22Rv1 (cell line): ENCODE measurements around the gene RARRES1.
A peak's percentile ranks its signal among the peaks of the same experiment; 100 is the strongest.
"Not testable (repeated sequence)": the region's sequence is repeated elsewhere in the genome, so short reads cannot be mapped to it uniquely, and the experiment has no call there.

Experiments
- H3K27ac ChIP-seq: fragments of 450-650 bp; 2 replicates; pipeline ENCODE4 v1.5.1; 2017
- ZFX ChIP-seq: fragments of 450-650 bp; IDR thresholded peaks from 2 replicates; pipeline ENCODE4 v1.6.1; 2017; ENCODE audit warnings: antibody characterized with exemption, borderline replicate concordance
- TF ChIP-seq, protein P1 (sequence below): fragments of 450-650 bp; IDR thresholded peaks from 2 replicates; pipeline ENCODE4 v1.5.1; 2017; ENCODE audit warnings: mild to moderate bottlenecking

RARRES1 gene

DNA sequence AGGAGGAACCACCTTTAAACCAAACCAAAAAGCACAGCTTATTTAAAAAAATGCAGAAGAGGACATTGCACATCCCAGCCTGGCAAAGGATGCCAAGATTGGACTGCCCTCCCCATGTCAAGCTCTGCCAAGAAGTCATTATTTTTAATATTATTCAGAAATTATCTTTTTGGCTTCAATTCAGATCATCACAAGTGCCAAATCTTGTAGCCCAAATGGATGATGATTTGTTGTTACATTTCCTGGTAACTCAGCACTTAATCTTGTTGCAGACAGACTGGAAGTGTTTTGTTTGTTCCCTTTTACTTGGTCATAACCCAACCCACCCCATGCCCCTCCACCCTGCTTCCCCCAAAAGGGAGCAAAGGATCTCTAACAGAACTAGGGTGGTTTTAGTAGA lies 31.7 kb downstream of the RARRES1 start:
- no peak overlapping the region for H3K27ac ChIP-seq
- TF ChIP-seq ZFX, result no peak
- TF ChIP-seq, protein P1, sequence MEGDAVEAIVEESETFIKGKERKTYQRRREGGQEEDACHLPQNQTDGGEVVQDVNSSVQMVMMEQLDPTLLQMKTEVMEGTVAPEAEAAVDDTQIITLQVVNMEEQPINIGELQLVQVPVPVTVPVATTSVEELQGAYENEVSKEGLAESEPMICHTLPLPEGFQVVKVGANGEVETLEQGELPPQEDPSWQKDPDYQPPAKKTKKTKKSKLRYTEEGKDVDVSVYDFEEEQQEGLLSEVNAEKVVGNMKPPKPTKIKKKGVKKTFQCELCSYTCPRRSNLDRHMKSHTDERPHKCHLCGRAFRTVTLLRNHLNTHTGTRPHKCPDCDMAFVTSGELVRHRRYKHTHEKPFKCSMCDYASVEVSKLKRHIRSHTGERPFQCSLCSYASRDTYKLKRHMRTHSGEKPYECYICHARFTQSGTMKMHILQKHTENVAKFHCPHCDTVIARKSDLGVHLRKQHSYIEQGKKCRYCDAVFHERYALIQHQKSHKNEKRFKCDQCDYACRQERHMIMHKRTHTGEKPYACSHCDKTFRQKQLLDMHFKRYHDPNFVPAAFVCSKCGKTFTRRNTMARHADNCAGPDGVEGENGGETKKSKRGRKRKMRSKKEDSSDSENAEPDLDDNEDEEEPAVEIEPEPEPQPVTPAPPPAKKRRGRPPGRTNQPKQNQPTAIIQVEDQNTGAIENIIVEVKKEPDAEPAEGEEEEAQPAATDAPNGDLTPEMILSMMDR, result no peak

DNA sequence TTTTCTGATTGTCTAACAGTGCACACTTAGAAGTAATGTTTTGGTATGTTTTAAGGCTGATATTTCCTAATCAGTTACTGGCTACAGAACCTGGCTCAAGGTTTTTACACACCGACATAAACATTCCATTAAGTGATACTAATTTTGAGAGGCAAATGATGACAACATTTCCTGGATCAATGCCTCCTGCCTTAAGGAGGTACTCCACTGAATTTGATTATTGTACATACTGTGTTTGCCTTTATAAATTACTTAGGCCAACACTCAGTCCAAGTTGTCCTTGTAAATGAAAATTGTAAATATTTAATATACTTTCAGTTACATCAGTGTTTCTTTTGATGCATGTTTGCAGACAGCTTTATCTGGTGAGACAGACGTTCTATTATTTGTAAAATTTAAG lies 35.6 kb downstream of the RARRES1 start:
- no peak overlapping the region; the same call in 1 of the 2 replicates for H3K27ac ChIP-seq
- TF ChIP-seq, protein P1, result no peak
- no peak for TF ChIP-seq ZFX

DNA sequence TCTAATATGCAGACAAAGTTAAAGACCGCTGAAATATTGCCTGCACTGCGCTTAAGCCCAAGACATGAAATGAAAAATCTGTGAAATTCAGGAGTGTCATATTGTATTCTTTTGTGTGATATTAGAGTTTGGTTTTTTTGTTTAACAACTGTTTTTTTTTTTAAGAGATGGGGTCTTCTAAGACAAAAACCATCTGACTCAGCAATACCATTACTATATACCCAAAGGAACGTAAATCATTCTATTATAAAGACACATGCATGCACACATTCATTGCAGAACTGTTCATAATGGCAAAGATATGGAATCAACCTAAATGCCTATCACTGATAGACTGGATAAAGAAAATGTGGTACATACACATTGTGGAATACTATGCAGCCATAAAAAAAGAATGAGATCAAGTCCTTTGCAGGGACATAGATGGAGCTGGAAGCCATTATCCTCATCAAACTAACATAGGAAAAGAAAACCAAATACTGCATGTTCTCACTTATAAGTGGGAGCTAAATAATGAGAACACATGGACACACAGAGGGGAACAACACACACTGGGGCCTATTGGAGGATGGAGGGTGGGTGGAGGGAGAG lies 38.3 kb downstream of the RARRES1 start:
- not testable (repeated sequence) for H3K27ac ChIP-seq

DNA sequence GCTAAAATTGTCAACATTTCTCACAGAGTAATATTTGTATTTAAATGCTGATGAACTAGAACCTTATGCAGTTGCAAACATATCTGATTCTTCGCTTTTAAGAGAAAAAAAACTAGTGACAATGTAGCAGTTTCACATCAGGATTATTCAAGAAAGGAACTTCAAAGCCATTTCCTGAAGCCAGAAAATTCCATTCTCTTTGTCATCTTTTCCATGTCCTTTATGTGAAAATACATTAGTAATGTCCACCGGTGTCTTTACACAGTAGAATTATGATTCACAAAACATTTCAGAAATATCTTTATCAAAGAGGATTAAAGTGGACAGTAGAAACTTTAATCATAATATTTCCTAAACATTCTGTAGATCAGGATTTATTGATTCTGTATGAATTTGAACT lies 47.1 kb downstream of the RARRES1 start:
- no peak for TF ChIP-seq ZFX
- TF ChIP-seq, protein P1, result no peak
- no peak overlapping the region for H3K27ac ChIP-seq

DNA sequence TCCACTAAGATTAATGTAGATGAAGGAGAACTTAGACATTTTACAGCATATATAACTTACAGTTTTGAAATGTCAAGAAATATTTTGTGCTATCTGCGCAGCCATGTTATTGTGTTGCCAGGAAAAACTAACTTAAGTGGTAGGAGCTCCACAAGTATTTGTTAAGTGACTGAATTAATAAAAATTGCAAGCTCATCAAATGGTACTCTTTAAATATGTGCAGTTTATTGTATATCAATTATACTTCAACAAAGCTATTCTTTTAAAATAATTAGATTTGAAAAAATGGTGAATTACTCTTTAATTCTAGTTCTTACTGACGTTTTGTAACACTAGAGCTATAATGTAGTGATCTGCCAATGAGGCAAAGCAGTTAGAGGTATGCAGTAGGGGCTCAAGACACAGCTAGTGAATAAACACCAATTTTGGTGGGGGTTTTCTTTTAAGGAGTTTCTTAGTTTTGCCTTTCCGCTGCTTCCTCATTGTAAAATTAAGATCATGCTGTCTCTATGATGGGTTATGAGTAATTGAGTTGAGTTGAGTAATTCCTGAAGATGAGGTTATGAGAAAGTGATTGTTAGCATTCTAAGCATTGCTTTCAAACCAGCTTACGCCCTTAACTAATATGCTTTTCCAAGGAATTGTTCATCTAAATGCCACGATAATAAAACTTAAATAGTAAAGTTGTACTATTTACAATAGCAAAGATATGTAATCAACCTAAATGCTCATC lies 48.9 kb downstream of the RARRES1 start:
- TF ChIP-seq, protein P1, result no peak
- no peak for TF ChIP-seq ZFX
- no peak overlapping the region for H3K27ac ChIP-seq

DNA sequence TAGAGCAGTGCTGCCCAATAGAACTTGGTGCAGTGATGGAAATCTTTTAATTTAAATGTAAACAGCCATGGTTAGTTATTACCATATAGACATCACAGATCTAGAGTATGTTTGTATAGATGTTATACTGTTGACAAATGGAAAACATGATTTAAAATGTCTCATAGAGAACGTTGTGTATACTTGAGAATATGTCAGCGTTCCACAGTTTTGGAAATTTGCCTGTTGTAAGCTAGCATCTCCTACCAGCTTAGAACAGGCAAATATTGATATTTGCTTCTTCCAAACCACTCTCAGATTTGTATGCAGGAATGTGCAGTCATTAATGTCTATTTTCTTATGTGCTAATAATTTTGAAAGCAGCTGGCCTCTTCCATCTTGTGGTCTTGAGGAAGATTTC lies 51.4 kb downstream of the RARRES1 start:
- H3K27ac ChIP-seq, result peak overlapping the region; percentile 35

DNA sequence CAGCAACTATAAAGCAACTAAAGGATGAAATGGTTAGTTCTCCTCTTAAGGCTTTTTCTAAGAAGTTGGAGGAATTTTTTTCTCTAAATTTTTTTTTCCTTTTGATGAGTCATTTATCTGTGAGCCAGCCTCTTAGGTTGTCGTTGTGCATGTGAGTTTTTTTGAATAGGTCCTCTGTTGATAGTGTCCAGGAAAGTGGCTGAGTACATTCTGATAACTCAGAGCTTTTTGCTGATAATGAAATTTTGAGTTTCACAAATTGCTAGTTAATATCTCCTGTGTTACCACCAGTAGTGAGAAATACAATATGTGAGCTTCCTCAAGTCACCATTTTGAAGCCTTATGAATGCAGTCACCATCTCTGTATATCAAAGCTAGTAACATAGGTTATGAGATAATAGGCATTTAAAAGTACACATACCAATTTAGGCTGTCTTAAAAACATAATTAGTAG lies 52.7 kb downstream of the RARRES1 start:
- H3K27ac ChIP-seq, result no peak overlapping the region
- TF ChIP-seq, protein P1, result no peak
- TF ChIP-seq ZFX, result no peak

More for the DNA sequence above, 51.4 kb downstream of the RARRES1 start:
- TF ChIP-seq ZFX, result no peak
- TF ChIP-seq, protein P1, result no peak

DNA sequence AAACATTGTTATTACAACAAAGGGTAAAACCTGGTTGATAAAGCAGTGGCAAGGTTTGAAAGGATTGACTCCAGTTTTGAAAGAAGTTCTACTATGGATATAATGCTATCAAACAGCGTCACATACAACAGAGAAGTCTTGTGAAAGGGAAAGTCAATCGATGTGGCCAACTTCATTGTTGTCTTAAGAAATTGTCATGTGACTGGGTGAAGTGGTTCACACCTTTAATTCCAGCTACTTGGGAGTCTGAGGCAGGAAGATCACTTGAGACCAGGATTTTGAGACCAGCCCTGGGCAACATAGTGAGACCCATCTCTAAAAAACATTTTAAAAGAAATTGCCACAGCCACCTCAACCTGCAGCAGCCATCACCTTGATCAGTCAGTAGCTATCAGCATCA lies 53.6 kb downstream of the RARRES1 start:
- no peak overlapping the region for H3K27ac ChIP-seq

More for the DNA sequence above, 53.6 kb downstream of the RARRES1 start:
- TF ChIP-seq, protein P1, result no peak
- no peak for TF ChIP-seq ZFX
